GM18909 (cell line): ENCODE results near the gene MAT1A.
A peak's percentile ranks its signal among the peaks of the same experiment; 100 is the strongest.
"Not testable (repeated sequence)": the region's sequence is repeated elsewhere in the genome, so short reads cannot be mapped to it uniquely, and the experiment has no call there.

Source experiments
- ATAC-seq: cut with Tn5 transposase; IDR thresholded peaks from one replicate; pipeline ENCODE4 v1.9.1; 2021; ENCODE audit warnings: mild to moderate bottlenecking; ENCODE audit not compliant: unreplicated experiment, poor library complexity

MAT1A gene

DNA sequence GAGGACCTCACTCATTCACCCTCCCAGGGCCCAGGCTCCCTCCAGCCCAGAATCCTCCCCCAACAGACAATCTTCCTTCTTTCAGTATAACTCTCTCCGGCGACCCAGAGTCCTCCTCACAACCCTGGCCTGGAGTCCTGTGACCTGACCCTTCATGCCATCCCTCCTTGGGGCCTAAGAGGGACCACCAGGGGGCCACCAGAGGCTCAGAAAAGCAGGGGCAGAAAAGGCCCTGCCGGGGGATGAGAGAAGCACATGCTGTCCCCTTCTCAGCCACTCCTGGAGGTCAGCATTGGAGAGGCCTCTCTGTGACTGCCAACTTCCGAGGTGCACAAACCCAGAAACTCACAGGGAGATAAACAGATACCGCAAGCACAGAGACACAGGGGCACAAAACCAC, 53.0 kb downstream of the MAT1A start:
- not testable (repeated sequence) for ATAC-seq

DNA sequence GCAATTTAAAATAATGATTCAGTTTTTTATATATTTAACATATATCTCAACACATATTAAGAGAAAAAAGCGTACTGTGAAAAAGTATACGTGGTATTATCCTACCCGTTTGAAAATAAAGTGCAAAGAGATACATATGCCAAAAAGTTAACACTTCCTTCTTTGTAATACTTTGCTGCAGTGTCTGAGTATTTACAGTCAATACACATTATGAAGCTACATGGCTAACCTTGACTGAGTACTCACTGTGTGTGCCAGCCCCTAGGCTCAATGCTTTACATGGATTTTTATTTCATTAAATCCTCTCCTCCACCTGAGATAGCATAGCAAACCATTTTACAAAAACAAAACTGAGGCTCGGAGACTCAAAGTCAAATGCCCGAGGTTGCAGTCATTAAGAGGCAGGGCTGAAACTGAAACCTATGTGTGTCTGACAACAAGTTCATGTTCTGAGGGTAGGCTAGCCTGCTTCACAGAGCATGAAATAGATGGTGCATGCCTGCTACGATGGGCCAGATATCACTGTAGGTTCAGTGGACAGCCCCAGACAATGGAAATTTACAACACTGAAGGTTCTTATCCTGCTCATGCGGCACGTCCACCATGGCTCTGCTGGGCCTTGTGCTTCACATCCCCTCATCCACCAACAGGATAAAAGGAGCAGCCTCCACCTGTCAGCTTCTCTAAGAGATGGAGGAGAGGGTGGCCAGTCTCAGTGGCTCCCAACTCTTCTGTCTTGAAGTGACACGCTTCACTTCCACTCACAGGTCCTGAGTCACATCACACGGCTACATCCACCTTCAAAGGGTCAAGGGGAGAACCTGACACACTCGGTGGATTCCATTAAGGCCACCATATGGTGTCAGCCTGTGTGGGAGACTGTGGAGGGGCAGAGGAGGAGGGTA, 54.9 kb downstream of the MAT1A start:
- peak; percentile 100 for ATAC-seq

DNA sequence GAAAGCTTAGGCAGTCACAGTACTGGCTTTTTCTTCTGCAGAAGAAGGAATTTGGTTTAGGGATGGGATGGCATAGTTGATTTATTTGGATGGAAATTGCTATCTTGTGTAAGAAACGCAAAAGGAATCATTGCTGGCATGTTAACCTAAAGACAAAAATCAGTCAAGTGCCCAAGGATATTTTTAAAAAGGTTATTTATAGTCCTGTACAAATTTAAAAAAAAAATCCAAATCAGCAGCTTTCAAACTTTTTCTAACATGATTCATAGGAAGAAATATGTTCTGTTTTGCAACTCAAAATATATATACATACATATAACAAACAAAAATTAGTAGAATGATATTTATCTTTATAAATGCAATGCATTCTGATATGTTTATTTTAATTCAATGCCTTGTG, 55.6 kb downstream of the MAT1A start:
- not testable (repeated sequence) for ATAC-seq

DNA sequence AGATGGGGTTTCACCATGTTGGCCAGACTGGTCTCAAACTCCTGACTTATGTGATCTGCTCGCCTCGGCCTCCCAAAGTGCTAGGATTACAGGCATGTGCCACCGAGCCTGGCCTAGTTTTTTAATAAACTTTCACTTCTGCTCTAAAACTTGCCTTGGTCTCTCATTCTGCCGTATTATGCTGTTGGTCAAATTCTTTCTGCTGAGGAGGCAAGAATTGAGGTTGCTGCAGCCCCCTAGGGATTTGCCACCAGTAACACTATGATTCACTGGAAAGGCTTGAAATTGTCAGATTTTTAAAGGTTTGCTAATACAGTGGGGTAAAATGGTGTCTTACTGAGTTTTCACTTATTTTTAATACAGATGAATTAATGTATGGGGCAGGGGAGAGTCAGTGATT, 62.7 kb downstream of the MAT1A start:
- ATAC-seq = peak; percentile 83

DNA sequence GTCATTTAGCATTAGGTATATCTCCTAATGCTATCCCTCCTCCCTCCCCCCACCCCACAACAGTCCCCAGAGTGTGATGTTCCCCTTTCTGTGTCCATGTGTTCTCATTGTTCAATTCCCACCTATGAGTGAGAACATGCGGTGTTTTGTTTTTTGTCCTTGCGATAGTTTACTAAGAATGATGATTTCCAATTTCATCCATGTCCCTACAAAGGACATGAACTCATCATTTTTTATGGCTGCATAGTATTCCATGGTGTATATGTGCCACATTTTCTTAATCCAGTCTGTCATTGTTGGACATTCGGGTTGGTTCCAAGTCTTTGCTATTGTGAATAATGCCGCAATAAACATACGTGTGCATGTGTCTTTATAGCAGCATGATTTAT, 66.4 kb downstream of the MAT1A start:
- ATAC-seq = not testable (repeated sequence)
